ENCODE measurements around the gene EMILIN2. TPM values are rescaled to one million over a fixed set of nuclear protein-coding genes. Genes with fewer than 3 reads are reported as not detected.
A peak's percentile ranks its signal among the peaks of the same experiment; 100 is the strongest.

Gene EMILIN2
- total RNA-seq, 2 experiments from 2014 or later, result 0.15 to 1.4 TPM

GRCh38 chr18:2963048-2963447, 116.2 kb downstream of the EMILIN2 start:
- peaks cover 37% of the 10 kb centered on the region; the same call in 1 of the 2 replicates for H3K79me2 ChIP-seq (ENCODE audit: insufficient read depth, low read depth, low read length)
- CTCF ChIA-PET (ENCODE audit: unreplicated experiment), result no interaction called here
- TF ChIP-seq EZH2phosphoT487 (IDR thresholded peaks at IDR 0.05; ENCODE audit: borderline replicate concordance, low read depth, low read length) (no peak), CTCF (conservative IDR thresholded peaks at IDR 0.05; ENCODE audit: low read length) (no peak)
- H3K4me3 ChIP-seq (ENCODE audit: low read depth, low read length, poor library complexity, severe bottlenecking), result peak overlapping the region; percentile 62
- peak overlapping the region; percentile 81 for H3K4me2 ChIP-seq (ENCODE audit: low read length)
- H3K27ac ChIP-seq (ENCODE audit: low read depth, low read length, poor library complexity, severe bottlenecking), result peak overlapping the region; percentile 93
- POLR2A ChIA-PET, result interaction anchor here (0.6 to 10.1 kb wide), 7 partner anchors 12 to 275 kb away, joined by 3 to 158 read pairs (median 4); no protein-coding TSS in a partner anchor
- H3K36me3 ChIP-seq (ENCODE audit: insufficient read depth, low read length), result no peaks in the 10 kb centered on the region
- H3K9me3 ChIP-seq (ENCODE audit: low read length), result no peaks in the 10 kb centered on the region
- no peaks in the 10 kb centered on the region for H3K9me2 ChIP-seq (ENCODE audit: insufficient read depth, low read length)
- intact Hi-C loops (cut with micrococcal nuclease; ENCODE audit: unreplicated experiment), result loop anchor here (1.0 kb wide), 1 partner anchor 17 kb away; no protein-coding TSS in a partner anchor
- no TSS peak for BruUV-seq (replicated peaks)
- H3K4me1 ChIP-seq (ENCODE audit: insufficient read depth, low read length, poor library complexity, severe bottlenecking), result peaks cover 58% of the 10 kb centered on the region
- H4K20me1 ChIP-seq (ENCODE audit: insufficient read depth, low read length), result no peaks in the 10 kb centered on the region
- peak; percentile 60 for DNase-seq (ENCODE audit: low spot score)
- H2AFZ ChIP-seq (ENCODE audit: low read length), result peak overlapping the region; percentile 44

GRCh38 chr18:2964361-2965010, 117.7 kb downstream of the EMILIN2 start:
- Histone ChIP-seq H3K9me2 (ENCODE audit: insufficient read depth, low read length) (no peaks in the 10 kb centered on the region), H4K20me1 (ENCODE audit: insufficient read depth, low read length) (no peaks in the 10 kb centered on the region), H2AFZ (ENCODE audit: low read length) (no peak overlapping the region), H3K4me2 (ENCODE audit: low read length) (no peak overlapping the region), H3K36me3 (ENCODE audit: insufficient read depth, low read length) (no peaks in the 10 kb centered on the region), H3K27ac (ENCODE audit: low read depth, low read length, poor library complexity, severe bottlenecking) (no peak overlapping the region), H3K9me3 (ENCODE audit: low read length) (no peaks in the 10 kb centered on the region), H3K4me3 (ENCODE audit: low read depth, low read length, poor library complexity, severe bottlenecking) (no peak overlapping the region), H3K4me1 (ENCODE audit: insufficient read depth, low read length, poor library complexity, severe bottlenecking) (peaks cover 50% of the 10 kb centered on the region), H3K79me2 (ENCODE audit: insufficient read depth, low read depth, low read length) (peaks cover 37% of the 10 kb centered on the region; the same call in 1 of the 2 replicates)
- ChIA-PET CTCF (ENCODE audit: unreplicated experiment) (no interaction called here), POLR2A (interaction anchor here (0.6 to 10.1 kb wide), 3 partner anchors 10 to 48 kb away, joined by 3 to 158 read pairs (median 3); no protein-coding TSS in a partner anchor)
- TF ChIP-seq EZH2phosphoT487 (IDR thresholded peaks at IDR 0.05; ENCODE audit: borderline replicate concordance, low read depth, low read length), result no peak
- no peak for TF ChIP-seq CTCF (conservative IDR thresholded peaks at IDR 0.05; ENCODE audit: low read length)
- intact Hi-C loops (cut with micrococcal nuclease; ENCODE audit: unreplicated experiment), result no loop called here
- no peak for DNase-seq (ENCODE audit: low spot score)
- BruUV-seq (replicated peaks), result no TSS peak

Other genes starting within 250 kb of the EMILIN2 start
- gene SMCHD1, start 191.3 kb upstream of the EMILIN2 start, total RNA-seq (2014; rRNA removed; shearing (Covaris generic)), result 140 and 164 TPM in 2 replicates
- 114 and 136 TPM in 2 replicates for gene SMCHD1, start 191.3 kb upstream of the EMILIN2 start, total RNA-seq (2022)
- 18.7 and 20.1 TPM in 2 replicates for gene LPIN2, start 166.1 kb downstream of the EMILIN2 start, total RNA-seq (2014; rRNA removed; shearing (Covaris generic))
- gene LPIN2, start 166.1 kb downstream of the EMILIN2 start, total RNA-seq (2022), result 16.9 and 18.9 TPM in 2 replicates